GM12892 (cell line): ENCODE data around the gene VLDLR.

Source experiments
- POLR2A ChIP-seq: IDR thresholded peaks from 2 replicates; pipeline ENCODE4 v1.6.1; 2011; ENCODE audit warnings: low read depth, low read length, control low read depth
- POLR2AphosphoS5 ChIP-seq: IDR thresholded peaks from 2 replicates; pipeline ENCODE4 v1.6.1; 2011; ENCODE audit warnings: low read depth, low read length, control low read depth
- TAF1 ChIP-seq: IDR thresholded peaks from 2 replicates; pipeline ENCODE4 v1.6.1; 2011; ENCODE audit warnings: low read depth, mild to moderate bottlenecking, control low read depth, low read length, borderline replicate concordance

DNA sequence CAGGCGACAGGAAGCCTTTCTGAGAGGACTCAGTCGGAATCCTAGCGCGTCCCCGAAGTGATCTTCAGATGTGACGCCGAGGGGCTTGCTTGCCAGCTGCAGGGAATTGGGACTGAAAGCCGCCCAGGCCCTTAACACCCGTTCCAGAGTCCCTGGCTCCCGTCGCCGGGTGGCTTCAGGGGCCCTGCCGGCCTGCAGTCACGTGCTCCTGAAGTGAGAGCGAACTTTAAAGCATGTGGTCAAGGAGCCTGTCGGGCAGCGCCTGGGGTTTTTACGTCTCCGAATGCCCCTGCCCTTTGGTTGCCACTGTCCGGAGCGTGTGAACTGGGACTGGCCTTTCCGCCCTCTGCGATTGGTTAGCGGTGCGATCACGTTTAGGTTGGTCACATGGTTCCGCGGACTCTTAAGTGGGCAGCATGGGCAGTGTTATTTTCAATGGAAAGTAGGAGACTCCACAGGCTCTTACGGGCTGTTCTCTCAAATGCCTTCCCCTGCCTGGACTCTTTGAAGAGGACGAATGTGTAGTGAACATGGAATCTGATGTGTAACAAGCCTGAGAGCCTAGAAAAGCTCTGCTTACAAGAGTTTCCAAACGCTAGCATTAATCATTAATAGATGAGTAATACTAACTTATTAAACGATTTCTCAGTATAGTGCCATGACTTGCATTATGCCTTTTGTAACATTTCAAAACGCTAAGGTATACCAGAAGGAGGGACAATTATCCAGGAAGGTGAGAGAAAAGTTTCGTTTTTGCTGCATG lies 1.9 kb downstream of the VLDLR start:
- no peak for TF ChIP-seq POLR2A
- TF ChIP-seq POLR2AphosphoS5: no peak
- no peak for TF ChIP-seq TAF1
